Measurements from ENCODE around the gene OR51M1.
"Not testable (repeated sequence)": the region's sequence is repeated elsewhere in the genome, so short reads cannot be mapped to it uniquely, and the experiment has no call there.

OR51M1 gene

GRCh38 chr11:5383576-5383975 is at the start of gene OR51M1:
Gene OR51M1, plus strand, starts transcription at chr11:5383812. Its CDS starts 5,587 bp downstream, at chr11:5389399.
- DNase-seq = no peak

GRCh38 chr11:5335170-5335569 is 48.4 kb upstream of the OR51M1 start:
- DNase-seq = no peak

GRCh38 chr11:5336331-5336730 is 47.3 kb upstream of the OR51M1 start:
- DNase-seq = no peak

GRCh38 chr11:5337253-5337652 is 46.4 kb upstream of the OR51M1 start:
- not testable (repeated sequence) for DNase-seq

GRCh38 chr11:5339771-5340322 is 43.8 kb upstream of the OR51M1 start:
- no peak for DNase-seq

GRCh38 chr11:5343474-5344335 is 39.9 kb upstream of the OR51M1 start, which contains the start of gene OR51B5:
Gene OR51B5, minus strand, starts transcription at chr11:5343524. Its CDS starts 0 bp downstream, at chr11:5343524.
- DNase-seq = no peak

GRCh38 chr11:5345831-5346230 is 37.8 kb upstream of the OR51M1 start:
- DNase-seq = no peak

GRCh38 chr11:5348551-5349194 is 34.9 kb upstream of the OR51M1 start:
- DNase-seq = no peak

- no peak for DNase-seq
Measured at GRCh38 chr11:5349550-5349949, 34.1 kb upstream of the OR51M1 start.

- no peak for DNase-seq
Measured at GRCh38 chr11:5351208-5351607, 32.4 kb upstream of the OR51M1 start, which contains the start of gene OR51B6. Gene OR51B6, plus strand, starts transcription at chr11:5351508. Its CDS starts 0 bp downstream, at chr11:5351508.

GRCh38 chr11:5356031-5356430 is 27.6 kb upstream of the OR51M1 start:
- not testable (repeated sequence) for DNase-seq

- DNase-seq = no peak
Measured at GRCh38 chr11:5362017-5362625, 21.5 kb upstream of the OR51M1 start.

- DNase-seq = no peak
Measured at GRCh38 chr11:5363679-5364078, 19.9 kb upstream of the OR51M1 start.

- DNase-seq = no peak
Measured at GRCh38 chr11:5364214-5364613, 19.4 kb upstream of the OR51M1 start.

- not testable (repeated sequence) for DNase-seq
Measured at GRCh38 chr11:5366365-5366764, 17.2 kb upstream of the OR51M1 start.

- no peak for DNase-seq
Measured at GRCh38 chr11:5366856-5367255, 16.8 kb upstream of the OR51M1 start.

- DNase-seq = no peak
Measured at GRCh38 chr11:5367448-5368074, 16.1 kb upstream of the OR51M1 start.

- no peak for DNase-seq
Measured at GRCh38 chr11:5368502-5369043, 15.0 kb upstream of the OR51M1 start.

GRCh38 chr11:5369789-5370188 is 13.8 kb upstream of the OR51M1 start:
- peak in 1 of 2 experiments; percentile 7 for DNase-seq

GRCh38 chr11:5380740-5381342 is 2.8 kb upstream of the OR51M1 start:
- peak in 1 of 2 experiments; percentile 75 for DNase-seq

- no peak for DNase-seq
Measured at GRCh38 chr11:5384335-5384734, 723 bp downstream of the OR51M1 start.

GRCh38 chr11:5390210-5390609 is 6.6 kb downstream of the OR51M1 start:
- DNase-seq = no peak
